Measurements from ENCODE around the gene PRR11.
"Not testable (repeated sequence)": the region's sequence is repeated elsewhere in the genome, so short reads cannot be mapped to it uniquely, and the experiment has no call there.

The PRR11 gene

DNA sequence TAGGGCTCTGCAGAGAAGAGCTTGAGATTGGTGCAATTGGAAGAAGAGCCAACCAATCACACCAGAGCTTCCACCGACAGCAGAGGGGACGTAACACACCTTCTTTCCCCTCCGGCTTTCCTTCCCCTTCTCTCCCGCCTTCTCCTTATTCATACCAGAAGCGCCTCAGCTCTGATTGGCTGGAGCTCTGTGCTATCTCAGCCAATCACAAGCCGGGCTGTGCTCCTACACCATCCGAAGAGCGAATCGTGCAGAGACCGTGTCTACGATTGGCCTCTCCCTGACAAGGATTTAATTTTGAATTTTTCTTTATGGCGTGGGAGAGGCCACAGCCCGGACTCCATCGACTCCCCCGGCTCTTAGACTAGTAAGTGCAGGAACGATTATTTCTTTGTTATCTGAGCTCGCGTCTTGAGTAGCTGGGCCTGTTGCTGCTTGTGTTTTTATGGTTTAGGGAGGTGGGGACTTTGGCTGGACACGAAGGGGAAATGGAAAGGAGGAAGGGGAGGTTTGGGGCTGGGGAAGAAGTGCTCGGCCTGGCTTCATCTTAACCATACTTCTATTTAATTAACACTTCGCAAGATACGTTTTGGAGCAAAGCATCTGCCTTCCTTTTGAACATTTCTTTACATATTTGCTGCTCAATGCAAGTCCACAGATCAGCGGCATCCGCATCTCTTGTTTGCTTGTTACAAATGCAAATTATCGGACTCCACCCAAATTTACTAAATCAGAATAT lies at the start of gene PRR11:
Gene PRR11 (plus strand): TSS at position 308 of the 739 bp plus-strand sequence. CDS start 14,007 bp downstream, outside the sequence.
- DNase-seq (ENCODE audit: low spot score), result peak; percentile 94

DNA sequence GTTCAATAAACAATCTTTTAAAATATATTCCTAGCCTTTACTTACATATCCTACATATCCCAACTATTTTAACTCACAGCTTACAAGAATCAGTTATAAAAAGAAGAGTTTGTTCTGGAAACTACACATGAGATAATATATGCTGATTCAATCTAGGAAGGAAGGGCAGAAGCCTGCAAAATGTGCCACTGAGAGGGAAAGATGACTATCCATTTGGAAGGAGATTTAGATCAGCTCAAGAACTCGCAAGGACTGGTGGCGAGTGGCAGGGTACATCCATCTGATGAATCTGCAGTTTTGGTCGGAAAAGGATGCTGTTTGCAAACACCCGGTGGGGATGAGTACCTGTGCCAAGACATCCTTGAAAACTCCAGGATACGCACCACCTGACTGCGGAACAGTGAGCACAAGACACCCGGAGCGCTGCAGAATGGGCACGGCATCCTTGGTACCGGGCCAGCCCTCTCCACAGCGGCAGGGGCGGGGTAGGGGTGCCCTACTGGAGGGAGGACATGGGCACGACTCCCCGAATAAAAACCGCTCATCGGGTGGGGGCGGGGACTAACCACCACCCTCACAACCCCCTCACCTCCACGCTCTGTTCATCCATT lies 49.6 kb upstream of the PRR11 start:
- peak; percentile 67 for DNase-seq (ENCODE audit: low spot score)

DNA sequence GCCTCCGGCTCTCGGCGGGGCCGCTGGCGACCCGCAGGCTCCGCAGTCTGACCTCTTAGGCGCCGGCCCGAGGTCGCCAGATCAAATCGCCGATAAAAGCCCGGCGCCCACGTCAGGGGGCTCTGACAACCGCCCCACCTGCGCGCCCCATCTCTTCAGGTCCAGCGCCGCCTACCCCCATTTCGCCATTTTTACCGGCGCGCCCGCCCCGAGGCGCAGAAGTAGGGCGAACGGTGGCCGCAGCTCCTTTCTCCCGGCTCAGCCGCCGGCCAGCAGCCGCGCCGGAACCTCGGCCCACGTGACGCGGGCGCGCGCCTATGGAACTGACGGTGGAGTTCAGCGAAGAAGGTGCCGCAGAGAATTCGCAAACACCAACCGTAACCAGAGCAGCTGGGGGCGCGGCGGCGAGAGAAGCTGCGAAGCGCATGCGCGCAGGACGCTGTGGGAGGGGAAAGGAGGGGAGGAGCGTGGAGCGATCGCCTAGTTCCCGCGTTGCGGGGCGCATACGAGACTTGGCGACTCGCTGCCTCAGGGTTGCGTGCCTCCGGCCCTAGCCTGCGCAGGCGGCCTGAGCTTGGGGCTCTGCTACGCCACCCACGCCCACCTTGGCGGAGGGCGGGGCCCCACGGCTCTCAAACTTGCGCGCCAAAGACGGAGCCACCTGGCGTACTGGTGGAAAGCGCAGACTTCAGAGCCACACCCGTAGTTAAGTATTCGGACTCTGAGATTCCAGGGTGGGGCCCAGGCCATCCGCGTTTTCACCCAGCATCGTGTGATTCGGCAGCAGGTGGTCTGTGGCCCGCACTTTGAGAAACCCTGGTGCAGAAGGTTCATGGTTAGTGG lies 48.9 kb upstream of the PRR11 start, which contains the start of gene TRIM37:
Gene TRIM37 (minus strand): TSS at position 418 of the 843 bp plus-strand sequence. CDS start 419 bp downstream, outside the sequence.
- DNase-seq (ENCODE audit: low spot score), result peak; percentile 99

DNA sequence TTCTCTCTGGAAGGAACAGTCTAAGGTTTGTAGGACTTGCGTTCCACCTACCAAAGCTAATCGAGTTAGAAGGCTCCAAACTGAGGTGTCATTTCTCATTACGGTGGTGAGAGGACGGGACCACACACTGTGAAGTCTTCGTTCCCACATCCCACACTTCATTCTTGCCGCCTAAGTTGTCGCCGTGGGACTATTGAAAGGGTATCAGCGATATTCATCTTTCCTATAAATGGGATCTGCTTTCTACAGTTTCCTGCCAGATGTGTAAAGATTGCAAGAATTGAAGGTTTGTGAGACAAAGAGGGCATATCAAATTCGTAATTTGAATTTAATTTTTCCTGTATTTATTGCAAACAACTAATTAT lies 48.3 kb upstream of the PRR11 start:
- DNase-seq (ENCODE audit: low spot score), result no peak

DNA sequence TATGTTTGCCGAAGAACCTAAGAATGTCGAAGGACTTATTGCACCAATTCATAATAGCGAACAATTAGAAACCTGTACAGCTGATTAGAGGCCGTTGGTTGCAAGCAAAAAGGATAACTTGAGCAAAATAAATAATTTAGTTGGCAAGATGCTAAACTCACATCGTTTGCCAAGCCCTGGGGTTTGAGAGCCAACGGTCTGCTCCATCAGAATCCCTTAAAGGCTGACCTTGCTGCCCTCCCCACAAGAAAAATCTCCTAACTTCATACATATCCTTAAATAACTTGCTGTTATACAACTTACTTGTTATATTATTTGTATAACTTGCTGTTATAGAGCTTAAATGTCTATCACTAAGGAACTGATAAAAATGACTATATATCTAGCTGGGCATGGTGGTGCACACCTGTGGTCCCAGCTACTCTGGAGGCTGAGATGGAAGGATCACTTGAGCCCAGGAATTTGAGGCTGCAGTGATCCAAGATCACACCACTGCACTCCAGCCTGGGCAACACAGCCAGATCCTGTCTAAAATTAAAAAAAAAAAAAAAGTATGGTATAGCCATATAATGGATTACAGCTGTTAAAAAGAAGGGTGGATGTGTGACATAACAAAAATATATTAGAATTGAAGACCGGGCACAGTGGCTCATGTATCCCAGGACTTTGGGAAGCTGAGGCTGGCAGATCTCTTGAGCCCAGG lies 47.0 kb upstream of the PRR11 start:
- no peak for DNase-seq (ENCODE audit: low spot score)

DNA sequence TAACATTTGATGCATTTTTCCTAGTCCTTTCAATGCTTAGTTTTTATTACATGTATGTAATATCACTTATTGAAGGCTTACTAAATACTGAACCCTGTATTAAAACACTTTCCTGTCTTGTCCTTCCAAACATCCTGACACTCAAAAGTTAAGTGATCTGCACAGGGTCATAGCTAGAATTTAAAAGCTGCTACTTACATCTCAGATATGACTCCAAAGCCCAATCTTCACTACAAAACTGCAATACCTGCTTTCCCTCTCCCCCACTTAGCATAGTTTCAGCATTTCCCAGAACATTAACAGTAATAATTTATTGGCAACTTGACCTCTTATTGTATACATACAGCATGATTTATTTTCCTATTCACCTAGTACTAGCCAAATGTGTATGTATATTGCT lies 44.6 kb upstream of the PRR11 start:
- no peak for DNase-seq (ENCODE audit: low spot score)

DNA sequence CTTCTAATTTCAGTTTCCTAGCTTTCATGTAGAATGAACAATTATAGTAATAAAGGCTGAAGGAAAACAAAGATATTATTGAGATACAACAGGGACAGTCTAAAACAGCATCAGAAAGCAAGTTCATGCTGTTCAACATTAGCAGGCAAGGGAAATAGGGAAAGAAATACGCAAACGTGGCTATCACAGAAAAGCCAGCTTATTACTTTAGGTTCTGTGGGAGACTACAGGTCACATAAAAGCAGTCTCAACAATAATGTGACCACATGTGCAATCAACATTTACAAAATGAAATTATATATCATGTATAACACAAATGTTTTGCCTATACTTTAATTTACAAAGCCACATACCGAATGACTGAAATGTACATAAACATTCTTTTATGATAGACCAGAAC lies 44.0 kb upstream of the PRR11 start:
- DNase-seq (ENCODE audit: low spot score), result no peak

DNA sequence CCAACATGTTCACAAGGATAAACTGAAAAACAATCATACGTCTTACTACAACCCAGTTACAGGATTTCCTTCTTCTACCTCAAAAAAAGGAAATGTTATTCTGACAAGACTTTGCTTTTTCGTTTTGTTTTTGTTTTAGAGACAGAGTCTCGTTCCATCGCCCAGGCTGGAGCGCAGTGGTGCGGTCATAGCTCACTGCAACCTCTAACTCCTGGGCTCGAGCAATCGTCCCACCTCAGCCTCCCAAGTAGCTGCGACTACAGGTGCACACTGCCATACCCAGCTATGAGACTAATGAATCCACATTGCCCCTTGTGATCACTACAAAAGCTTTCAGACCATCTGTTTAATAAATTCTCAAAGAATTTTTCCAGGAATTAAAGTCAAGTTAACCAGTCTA lies 40.1 kb upstream of the PRR11 start:
- DNase-seq (ENCODE audit: low spot score), result no peak

DNA sequence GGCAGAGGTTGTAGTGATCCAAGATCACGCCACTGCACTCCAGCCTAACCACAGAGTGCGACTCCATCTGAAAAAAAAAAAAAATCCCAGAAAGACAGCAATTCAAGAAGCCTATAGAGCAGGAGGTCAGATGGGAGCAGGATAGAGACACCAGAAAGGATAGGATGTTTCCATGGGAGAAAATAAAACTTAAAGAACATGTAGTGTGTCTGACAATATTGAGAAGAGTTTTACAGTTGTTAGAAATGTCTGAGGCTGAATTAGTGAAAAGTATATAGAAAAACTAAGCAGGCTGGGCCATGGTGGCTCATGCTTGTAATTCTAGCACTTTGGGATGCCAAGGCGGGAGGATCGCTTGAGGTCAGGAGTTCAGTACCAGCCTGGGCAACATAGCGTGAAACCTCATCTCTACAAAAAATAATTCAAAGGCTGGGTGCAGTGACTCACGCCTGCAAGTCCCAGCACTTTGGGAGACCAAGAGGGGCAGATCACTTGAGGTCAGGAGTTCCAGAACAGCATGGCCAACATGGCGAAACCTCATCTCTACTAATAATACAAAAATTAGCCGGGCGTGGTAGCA lies 33.6 kb upstream of the PRR11 start:
- DNase-seq (ENCODE audit: low spot score), result no peak

DNA sequence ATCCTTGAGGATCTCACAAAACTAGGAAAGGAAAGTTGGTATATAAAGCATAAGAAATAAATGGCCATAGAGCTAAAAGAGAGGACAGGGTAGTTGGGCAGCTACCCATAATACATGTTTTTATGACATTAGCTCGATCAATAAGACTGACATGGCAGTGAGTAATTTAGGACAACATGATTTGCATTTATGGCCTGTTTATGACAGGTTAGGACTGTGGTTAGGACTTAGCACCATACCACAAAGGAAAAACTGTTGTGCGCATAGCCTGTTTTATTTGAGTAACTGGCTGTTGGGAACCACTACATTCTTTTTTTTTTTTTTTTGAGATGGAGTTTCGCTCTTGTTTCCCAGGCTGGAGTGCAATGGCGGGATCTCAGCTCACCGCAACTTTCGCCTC lies 30.9 kb upstream of the PRR11 start:
- no peak for DNase-seq (ENCODE audit: low spot score)

DNA sequence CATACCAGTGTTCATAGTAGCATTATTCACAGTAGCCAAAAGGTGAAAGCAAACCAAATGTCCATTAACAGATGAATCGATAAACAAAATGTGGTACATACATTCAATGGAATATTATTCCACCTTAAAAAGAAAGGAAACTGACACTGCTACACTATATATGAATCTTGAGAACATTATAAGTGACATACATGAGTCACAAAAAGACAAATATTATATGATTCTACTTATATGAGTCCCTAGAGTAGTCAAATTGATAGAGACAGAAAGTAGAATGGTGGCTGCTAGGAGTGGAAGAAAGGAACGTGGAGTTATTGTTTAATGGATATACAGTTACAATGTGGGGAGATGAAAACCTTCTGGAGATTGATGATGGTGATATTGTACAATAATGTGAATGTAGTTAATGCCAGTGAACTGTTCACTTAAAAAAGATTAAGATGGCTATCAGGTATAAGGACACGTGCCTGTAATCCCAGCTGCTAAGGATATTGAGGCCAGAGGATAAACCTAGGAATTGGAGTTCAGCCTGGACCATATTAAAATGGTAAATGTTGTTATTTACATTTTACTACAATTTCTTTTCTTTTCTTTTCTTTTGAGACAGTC lies 28.6 kb upstream of the PRR11 start:
- no peak for DNase-seq (ENCODE audit: low spot score)

DNA sequence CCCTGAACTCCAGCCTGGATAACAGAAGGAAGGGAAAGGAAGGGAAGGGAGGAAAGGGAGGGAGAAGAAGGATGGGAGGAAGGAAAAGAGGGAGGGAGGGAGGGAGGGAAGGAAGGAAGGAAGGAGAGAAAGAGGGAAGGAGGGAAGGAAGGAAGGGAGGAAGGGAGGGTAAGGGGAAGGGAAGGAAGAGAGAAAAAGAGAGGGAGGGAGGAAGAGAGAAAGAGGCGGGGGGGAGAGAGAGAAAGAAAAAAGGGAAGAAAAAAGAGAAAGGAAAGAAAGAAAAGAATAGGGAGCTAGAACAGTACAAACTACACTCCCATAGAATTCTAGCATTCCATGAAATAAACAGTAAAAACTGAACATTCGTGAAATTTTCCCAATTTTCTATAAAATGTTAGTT lies 25.7 kb upstream of the PRR11 start:
- DNase-seq (ENCODE audit: low spot score), result no peak

DNA sequence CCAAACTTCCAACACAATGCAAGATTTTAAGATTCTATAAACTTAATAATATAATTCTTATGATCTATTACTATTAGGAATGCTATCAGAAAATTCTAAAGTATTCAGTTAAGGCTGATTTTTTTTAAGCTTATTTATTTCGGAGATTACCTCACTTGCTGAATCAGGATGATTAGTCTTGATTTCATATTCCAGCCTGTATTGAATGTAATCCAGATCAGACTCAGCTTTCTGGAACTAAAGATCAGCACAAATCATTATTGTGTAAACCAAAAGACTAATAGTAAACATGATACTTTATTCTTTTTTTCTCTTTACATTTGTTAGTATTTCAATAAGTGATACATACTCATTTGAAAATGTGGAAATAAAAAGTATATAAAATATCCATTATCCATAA lies 24.4 kb upstream of the PRR11 start:
- no peak for DNase-seq (ENCODE audit: low spot score)

DNA sequence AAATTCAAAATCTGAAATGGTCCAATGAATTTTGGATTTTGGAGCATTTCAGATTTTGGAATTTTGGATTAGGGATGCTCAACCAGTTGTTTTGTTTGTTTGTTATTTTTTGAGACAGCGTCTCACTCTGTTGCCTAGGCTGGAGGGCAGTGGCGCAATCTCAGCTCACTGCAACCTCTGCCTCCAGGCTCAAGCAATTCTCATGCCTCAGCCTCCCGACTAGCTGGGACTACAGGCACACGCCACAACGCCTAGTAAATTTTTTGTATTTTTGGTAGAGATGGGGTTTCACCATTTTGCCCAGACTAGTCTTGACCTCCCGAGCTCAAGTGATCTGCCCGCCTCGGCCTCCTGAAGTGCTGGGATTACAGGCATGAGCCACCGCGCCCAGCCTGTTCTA lies 17.2 kb upstream of the PRR11 start:
- DNase-seq (ENCODE audit: low spot score), result not testable (repeated sequence)

DNA sequence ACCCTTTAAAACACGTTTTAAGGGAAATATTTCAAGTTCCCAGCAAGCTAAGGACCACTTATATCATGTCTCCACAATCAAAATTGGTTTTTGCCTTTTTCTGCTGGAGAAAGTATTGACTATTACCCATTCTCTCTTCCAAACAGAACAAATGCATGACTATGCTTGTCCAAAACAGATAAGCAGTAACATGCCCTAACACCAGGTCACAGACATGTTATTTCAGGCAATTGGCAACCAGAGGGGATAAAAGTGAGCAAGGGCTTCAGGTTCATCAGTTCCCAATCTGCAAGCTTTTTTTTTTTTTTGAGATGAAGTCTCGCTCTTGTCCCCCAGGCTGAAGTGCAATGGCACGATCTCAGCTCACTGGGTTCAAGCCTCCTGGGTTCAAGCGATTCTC lies 15.6 kb upstream of the PRR11 start:
- DNase-seq (ENCODE audit: low spot score), result no peak

DNA sequence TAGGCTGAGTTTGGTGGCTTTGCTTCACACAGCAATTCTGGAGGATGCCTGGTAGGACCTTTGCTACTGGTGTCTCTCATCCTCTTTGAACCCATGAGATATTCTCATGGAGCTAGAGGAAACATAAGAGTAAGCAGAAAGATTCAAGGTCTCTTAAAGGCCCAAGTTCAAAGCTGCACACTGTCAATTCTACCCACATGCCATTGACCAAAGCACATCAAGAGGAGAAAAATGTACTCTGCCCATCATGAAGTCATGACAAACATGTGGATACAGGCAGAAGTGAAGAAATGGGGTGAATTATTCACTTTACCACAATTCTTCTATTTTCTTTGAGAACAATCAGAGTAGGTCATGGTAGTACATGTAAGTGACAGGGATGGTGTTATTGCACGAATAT lies 13.7 kb upstream of the PRR11 start:
- DNase-seq (ENCODE audit: low spot score), result no peak

DNA sequence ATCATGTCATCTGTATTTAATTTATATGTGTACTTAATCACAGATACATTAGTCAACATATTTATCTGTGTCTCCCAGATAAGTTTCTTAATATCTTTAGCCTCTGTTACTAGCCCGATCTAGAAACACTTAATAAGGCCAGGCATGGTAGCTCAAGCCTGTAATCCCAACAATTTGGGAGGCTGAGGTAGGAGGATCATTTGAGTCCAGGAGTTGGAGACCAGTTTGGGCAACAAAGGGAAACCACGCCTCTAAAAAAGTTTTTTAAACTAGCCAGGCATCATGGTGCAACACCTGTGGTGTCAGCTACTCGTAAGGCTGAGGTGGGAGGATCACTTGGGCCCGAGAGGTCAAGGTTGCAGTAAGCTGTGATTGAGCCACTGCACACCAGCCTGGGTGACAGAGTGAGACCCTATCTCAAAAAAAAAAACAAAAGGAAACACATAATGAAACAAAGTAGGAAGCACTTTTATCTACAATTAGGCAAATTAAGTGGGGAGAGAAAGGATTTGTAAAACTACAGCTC lies 9.9 kb upstream of the PRR11 start:
- no peak for DNase-seq (ENCODE audit: low spot score)

DNA sequence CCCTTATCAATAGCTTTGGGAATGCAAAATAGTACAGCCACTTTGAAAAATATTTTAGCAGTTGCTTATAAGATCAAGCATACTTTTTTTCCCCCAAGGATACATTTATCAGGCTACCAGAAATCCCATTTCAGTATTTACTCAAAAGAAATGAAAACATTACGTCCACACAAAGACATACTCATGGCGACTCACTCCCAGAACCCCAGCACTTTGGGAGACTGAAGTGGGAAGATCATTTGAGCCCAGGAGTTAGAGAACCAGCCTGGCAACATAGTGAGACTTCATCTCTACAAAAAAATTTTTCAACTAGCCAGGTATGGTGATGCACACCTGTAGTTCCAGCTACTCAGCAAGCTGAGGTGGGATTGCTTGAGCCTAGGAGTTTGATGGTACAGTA lies 6.5 kb upstream of the PRR11 start:
- no peak for DNase-seq (ENCODE audit: low spot score)

DNA sequence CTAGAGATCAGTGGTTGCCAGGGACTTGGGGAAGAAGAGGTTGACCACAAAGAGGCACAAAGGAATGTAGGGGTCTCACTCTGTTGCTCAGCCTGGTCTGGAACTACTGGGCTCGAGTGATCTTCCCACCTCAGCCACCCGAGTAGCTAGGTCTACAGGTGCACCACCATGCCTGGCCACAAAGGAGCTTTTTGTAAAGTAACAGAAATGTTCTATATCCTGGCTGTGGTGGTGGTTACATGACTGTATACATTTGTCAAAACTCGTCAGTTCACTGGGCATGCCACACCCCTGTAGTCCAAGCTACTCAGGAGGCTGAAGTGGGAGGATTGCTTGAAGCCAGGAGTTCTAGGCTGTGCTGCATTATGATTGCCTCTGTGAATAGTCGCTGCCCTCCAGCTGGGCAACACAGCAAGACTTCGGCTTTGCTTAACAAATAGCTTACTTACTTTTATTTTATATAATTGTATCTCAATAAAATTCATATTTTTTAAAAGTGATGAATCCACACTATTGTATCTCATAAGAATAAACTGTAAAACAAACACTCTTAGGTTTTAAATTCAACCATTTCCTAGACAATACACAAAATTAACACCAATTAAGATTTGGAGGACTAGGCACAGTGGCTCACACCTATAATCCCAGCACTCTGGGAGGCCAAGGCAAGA lies 5.6 kb upstream of the PRR11 start:
- DNase-seq (ENCODE audit: low spot score), result no peak

DNA sequence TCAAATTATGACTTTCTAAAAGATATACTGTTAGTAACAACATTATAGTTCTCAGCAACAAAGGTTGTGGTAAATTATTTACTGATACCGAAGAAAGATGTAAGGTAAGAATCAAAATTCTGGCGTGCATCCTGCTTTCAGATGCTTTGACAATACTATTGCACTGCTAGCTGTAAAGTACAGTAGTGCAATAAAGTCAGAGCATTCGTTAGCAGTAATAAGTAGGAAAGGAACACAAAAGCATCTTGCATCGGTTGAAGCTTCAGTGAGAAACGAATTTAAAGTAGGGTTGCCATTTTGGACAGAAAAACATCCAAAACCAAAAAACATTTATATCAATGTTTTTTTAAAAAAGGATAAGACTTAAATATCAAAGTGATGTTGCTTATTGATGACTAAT lies 4.5 kb upstream of the PRR11 start:
- no peak for DNase-seq (ENCODE audit: low spot score)

DNA sequence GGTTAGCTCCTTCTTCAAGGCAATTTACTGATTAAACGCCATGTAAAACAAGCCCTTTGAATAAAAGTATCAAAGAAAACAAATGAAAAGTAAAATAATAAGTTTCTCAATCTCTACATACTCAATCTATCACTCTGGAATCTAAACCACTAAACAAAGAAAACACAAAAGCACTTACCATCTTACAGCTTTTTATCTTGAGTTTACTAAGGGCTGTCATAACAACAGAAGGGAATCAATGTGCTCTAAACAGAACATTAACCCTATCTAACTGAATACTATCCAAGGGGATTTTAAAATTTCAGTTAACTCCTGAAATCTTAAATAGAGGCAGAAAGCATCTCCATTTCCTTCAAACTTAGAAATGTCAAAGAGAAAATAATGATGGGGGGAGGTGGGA lies 4.0 kb upstream of the PRR11 start:
- no peak for DNase-seq (ENCODE audit: low spot score)
